HG03039 (cell line): Measurements from ENCODE around the gene SCN4A.
"Not testable (repeated sequence)": the region's sequence is repeated elsewhere in the genome, so short reads cannot be mapped to it uniquely, and the experiment has no call there.

ENCODE experiments used
- ATAC-seq: cut with Tn5 transposase; IDR thresholded peaks from one replicate; pipeline ENCODE4 v1.9.1; 2021; ENCODE audit warnings: mild to moderate bottlenecking, moderate library complexity; ENCODE audit not compliant: unreplicated experiment

SCN4A gene

DNA sequence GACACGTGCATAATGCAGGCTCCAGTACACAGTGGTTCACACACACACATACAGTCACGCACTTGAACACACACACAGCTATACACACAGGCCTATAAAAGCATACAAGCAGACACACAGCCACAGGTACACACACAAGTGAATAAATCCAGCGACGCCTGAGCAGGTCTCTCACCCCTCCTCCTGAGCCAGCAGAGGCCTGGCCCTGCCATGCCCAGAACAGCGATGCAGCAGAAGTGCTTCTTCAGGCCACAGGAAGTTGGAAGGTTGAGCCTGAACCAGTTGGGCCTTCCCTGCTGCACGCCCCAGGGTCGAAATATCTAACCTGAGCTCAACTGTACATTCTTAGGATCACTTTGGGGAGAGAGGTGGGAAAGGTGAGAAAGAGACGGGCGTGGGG lies 33.3 kb downstream of the SCN4A start:
- ATAC-seq = no peak

DNA sequence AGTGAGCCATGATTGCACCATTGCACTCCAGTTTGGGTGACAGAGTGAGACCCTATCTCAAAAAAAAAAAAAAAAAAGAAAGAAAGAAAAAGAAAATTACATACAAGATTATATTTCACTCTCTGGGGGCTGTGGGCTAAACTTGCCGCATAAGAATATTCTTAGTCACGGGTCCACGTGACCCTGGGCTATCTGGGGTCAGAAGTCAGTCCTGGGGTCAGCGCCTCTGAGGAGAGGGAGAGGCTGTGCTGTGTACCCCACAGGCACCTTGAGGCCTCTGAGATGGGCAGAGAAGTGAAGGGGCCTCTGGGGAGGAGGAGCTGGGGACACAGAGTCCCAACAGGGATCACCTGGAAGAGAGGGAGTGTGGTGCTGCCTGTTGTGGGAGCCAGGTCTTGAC lies 34.8 kb downstream of the SCN4A start:
- no peak for ATAC-seq

DNA sequence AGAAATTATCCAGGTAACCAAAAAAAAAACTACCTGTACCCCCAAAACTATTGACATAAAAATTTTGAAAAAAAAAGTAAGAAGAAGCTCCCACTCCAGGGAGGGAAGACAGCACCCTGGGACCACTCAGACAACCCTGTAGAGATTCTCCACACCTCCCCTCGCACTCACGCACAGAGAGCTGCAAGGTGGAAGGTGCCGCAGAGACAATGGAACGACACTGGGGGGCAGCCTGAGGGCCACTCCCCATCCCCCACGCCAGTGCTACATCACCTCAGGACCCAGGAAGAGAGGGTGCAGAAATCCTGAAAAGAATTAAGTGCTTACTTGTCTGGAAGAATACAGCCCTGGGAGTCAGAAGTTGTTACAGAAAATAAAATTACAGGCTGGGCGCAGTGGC lies 35.4 kb downstream of the SCN4A start:
- no peak for ATAC-seq

DNA sequence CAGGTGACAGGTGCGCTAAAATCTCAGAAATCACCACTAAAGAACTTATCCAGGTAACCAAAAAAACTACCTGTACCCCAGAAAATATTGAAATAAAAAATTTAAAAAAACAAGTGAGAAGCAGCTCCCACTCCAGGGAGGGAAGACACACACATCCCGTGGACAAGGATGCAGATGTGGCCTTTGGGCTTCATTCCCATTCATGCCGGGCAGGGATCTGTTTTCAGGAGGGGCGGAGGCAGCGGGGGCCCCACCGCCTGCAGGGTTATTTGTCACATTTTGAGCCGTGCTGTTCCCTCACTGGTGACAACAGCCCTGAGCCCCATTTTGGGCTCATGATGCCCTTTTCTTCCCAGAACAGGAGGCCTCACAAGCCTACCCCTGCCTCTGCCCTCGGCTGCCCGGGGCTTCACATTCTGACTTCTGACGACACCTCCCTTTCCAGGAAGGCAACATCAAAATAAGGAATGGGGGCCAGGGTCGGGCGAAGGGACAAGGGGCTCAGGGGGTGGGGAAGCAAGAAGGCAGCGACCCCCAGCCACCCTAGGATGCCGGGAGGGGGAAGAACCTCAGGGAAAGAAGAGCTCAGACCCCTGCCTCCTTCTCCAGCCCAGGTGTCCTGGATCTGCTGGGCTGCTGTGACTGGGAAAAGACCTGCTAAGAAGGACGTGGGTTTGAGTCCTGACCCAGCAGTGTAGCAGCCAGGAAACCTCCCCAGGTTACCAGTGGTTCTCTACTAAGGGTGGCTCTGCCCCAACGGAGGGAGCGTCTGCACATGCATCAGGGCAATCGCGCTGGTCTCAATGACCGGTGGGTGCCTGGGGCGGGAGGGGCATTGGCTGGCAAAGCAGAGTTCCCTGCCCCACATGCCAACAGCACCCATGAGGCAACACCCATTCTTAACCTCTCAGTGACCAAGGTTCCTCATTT lies 38.3 kb downstream of the SCN4A start:
- no peak for ATAC-seq

DNA sequence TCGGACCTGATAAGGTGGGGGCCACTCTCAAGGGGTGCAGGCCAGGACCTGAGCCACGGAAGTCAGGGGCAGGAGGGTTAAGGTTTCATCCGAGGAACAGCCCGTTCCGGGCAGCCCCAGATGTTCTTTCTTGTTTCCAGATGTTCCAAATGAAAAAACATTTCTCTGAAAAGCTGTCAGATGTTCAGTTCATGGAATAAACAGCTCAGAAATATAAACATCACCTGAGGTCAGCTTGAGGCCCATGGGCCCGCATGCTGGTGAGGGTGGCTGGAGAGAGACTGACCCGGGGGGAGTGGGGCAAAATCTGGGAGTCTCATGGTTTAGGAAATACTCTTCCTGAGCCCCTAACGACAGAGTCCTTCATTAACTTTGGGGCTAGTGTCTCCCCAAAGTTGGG lies 39.1 kb downstream of the SCN4A start:
- no peak for ATAC-seq

DNA sequence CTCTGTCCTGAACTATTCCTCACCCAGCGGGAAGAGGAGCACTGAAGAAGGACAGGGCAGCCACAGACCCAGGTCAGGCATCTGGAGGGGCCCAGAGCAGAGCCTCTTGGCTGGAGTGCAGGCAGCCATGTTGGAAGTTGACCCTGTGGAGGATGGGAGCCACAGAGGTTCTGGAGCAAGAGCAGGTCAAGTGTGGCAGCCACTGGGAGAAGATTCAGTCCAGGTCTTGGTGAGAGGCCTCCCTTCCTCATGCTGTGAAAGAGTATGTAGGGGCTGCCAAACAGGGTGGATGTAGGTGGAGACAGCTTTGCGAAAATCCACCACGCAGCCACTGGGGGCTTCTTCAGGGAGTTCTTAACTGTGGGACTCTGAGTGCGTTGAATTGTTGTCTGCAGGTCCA lies 40.0 kb downstream of the SCN4A start:
- peak; percentile 11 for ATAC-seq

DNA sequence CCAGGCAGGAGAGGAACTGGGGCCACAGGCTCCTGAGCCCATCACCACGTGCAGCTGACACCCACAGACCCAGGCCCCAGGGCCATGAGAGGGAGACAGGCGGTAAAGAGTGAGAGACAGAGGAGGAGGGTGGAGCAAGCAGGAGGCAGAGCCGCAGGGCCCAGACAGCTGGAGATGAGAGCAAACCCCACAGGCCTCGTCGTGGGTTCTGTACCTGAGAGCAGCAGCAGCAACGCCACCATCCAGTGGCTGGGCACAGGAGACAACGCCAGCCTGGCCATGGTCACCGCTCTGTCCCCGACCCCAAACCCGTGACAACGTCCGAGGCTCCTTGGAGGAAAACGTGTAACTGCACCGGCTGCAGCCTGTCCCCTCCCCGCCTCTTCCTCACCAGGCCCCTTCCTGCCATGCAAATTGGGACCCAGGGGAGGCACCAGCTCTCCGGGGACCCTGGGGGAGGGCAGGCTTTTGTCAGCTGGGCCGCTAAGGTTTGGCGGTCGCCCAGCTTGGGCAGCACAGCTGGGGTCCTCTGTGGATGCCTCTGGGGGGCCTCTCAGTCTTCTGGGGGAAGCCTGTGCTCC lies 40.6 kb downstream of the SCN4A start, which contains the start of gene CD79B:
CD79B (minus strand) TSS at position 351 of the 581 bp plus-strand sequence; CDS start at position 281, 70 bp downstream.
- ATAC-seq = peak; percentile 70

DNA sequence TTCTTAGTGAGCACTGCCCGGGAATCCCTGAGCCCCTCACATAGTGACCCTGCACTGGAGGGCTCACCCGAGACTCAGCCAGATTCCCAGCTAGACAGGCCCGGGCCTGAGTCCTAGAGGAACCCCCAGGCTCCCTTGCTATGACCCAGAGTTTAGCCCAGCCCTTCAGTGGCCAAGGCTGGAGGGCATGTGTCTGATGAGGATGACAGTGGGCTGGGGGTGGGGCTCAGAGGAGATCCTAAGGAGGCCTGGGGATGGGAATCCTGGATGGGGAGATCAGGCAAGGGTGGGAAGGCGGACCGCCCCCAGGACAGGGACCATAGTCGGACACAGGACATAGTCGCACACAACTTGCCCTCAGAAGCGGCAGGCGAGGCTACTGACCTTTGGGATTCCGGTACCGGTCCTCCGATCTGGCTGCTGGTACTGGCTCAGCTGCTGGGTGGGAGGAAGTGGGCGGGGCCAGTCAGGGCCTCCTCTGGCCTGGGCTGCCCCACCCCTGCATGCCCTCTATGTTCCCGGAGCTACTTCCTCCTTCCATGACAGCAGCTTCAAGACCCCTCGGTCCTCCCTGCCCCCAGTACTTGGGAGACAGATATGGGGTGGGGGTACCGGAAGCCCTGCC lies 41.7 kb downstream of the SCN4A start:
- ATAC-seq = no peak

DNA sequence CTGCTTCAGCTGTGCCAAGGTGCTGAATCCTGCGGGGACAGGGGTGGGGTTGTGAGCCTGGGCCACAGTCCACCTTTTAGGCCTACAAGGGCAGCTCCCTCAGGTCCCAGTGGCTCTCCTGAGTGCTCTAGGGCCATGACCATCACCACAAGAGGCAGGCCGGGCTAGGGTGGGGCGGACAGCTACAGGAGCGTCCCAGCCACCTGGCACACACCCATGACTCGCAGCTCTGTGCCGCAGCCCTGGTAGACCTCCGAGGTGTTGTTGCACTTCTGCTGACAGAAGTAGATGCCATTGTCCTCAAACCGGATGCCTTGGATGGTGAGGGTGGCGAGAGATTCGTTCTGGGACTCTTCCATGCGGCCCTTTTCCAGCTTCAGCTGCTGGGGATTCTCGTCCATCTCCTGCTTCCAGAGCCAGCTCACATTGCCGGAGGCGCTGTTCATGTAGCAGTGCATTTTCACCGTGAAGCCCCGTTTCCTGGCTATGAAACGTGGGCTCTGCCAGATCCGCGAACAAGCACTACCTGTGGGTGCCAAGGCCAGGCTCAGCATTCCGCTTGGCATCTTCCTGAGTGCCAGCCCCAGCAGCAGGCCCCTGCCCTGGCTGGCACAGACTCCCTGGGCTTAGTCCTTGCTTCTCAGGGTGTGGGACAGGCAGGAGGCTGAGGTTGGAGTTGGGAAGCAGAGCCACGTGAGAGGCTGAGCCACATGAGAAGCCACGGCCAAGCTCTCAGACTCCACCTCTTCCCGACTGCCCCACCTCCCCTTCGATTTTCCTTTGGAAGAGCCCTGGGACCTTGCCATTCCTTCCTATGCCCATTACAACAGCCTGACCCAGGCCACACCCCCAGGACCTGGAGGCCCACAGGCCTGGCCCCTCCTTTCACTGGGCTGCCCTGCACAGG lies 42.6 kb downstream of the SCN4A start:
- no peak for ATAC-seq

DNA sequence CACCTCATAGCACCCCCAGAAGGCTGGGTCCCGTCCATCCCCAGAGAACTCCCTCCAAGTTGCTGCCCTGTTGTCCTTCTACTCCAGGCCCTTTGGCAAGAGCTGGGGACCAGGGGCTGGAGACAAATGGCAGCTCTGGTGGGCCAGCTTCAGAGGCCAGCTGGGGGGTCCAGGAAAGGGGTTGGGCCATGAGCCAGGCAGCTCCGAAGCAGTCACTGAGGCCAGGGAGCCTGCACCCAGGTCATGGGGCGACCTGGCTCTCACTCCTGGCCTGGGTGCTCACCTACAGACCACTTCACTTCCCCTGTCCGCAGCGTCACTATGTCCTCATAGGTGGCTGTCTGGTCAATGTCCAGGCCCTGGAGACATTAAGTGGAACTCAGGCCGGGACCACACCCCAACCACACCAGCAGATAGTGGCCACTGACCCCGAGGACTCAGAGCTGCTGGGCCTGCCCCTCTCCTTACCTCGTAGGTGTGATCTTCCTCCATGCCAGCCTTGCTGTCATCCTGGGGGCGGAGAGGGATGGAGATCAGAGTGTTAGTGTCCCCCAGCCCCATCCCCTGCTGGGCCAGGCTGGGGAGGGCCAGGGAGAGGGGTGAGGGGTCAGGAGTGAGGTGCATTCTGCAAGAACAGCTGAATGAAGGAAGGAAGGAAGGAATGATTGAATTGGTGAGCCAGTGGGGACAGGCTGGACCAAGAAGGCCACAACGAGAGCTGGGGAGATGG lies 43.6 kb downstream of the SCN4A start:
- ATAC-seq = no peak

DNA sequence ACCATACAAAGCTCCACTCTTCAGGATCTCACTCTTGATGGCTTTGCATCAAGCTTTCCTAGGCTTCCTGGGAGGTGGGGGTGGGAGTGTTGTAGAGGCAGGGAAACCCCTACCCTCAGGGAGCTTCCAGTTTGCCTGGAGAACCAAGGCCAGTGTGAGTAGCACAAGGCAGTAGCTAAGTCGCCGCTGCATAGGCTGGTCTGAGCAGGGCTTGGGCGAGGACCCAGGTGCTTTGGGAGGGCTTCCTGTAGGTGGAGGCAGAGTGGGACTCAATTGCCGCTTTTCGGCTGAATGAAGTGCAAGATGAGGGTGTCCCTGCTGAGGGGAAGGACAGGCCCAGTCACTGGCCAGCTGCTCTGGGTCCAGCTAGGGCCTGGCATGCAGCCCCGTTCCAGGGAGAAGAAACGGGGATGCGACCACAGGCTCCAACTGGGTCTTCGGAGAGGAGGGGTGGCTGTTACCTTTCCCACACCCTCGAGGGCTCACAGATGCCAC lies 44.5 kb downstream of the SCN4A start:
- no peak for ATAC-seq

DNA sequence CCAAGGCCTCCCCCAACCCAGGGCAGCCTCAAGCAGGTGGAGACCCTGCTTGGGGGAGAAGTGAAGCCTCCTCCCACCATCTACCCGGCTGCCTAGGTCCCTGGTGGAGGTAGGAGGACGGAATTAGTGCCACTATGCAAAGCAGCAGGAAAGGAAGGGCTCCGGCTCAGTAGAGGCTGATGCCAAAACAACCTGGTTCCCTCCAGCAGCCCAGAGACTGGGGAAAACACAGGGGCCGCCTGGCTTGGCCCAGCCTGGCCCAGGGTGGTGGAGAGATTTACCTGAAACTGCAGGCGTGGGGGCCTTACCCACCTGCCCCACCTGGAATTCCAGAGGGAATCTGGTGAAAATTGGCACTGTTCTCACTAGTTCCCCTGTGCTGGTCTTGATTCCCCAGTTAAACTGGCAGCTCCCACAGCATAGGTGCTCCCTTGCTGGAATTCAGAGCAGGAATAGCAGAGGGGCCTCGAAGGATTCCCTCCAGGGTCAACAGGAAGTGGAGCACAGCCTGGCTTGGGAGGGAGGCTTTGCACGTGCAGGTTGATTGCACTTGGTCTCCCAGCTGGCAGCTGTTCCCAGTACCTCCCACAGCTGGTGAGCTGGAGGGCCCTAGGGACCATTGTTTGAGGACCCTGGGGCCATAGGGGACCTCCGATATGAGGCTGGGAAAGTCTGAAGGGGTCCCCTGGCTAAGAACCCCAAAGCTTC lies 45.1 kb downstream of the SCN4A start:
- no peak for ATAC-seq

DNA sequence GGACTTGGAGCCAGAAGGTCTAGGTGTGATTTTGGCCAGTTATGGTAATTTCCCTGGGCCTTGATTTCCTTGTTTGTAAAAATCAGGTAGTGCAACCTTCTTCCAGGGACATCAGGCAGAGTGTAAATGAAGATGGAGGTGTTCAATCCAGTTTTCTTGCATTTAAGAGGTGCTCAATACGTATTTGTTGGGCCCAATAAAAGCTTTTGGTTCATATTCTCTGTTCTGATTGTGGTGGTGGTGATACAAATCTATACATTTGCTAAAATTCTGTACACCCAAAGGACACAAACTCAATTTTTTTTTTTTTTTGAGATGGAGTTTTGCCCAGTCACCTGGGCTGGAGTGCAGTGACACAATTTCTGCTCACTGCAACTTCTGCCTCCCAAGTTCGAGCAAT lies 46.6 kb downstream of the SCN4A start:
- ATAC-seq = no peak

DNA sequence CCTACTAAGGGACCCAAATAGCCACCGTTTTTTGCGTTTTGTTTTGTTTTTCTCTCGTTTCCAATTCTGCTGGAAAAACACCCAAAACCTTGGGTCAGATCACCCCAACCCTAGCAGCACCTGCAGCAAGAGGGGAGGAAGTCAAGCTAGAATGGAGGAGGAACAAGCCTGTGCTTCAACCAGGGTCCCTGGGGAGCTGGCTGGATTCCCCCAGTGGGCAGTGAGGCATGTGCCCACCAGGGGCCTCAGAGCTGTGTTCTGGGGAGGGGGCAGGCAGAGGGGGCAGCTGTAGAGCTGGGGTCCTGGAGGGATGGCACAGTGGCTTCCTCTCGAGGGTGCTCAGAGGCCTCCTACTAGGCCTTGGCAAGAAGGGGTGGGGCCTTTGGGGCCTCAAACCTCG lies 47.1 kb downstream of the SCN4A start:
- ATAC-seq = no peak

DNA sequence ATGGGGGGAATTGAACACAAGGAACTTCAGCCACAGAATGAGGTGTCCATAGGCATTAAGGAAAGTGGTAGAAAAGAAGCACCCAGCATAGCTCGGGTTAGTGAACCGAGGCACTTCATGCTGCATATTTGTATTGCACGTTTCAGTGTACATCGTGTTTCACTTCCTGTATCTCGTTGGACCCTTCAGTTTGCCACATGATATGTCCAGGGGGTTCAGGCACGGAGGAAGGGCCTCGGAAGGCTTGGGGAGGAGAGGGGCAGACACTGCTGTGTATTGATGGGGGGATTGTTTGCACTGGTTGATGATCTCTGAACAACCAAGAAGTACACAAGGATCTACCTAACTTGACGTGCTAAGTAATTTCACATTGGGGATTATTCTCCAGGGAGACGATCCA lies 50.3 kb downstream of the SCN4A start:
- not testable (repeated sequence) for ATAC-seq

DNA sequence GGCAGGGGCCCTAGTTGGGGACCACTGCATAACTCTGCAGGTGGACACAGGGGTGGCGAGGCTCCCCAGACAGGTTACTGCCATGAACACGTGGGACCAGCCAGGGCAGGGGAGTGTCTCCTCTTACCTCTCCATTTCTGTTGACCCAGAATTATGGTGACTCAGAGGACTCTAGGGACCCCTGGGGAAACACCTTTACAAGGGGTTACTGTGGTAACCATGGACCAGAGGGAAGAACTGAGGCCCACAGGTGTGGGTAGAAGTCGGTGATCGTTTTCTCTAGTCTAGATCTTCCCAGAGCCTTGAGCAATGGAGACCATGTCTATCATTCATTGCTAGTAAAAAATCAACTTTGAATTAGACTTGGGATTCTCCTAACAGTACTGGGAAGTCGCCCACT lies 51.9 kb downstream of the SCN4A start:
- ATAC-seq = not testable (repeated sequence)

DNA sequence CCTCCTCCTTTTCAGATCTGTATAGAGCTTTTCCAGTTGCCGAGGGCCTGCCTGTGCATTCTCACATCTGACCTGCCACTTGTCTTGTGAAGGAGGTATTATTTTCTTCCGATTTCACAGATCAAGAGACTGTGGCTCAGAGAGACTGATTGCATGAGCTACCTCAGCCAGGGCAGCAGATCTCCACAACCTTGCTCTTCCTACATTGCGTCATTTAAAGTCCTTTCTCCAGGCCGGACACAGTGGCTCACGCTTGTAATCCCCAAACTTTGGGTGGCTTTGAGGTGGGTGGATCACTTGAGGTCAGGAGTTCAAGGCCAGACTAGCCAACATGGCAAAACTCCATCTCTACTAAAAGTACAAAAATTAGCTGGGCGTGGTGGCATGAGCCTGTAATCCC lies 52.7 kb downstream of the SCN4A start:
- ATAC-seq = not testable (repeated sequence)

DNA sequence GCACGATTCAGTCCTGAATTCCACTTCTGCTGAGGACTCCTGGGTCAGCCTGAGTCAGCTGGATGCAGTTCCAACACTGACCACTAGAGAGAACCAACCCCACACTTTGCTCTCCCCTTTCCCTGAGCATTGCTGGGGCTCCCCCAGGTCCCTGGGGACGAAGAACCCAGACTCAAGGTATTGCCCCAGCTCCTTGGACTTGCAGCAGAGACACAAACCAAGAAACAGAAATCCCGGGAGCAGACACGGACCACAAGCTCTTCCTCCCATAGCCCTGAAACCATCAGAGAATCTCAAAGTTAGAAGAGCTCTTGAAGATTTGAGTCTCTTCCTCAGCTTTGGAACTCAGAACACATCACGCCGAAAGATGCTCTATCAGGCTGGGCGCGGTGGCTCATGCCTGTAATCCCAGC lies 53.4 kb downstream of the SCN4A start:
- ATAC-seq = peak; percentile 66

DNA sequence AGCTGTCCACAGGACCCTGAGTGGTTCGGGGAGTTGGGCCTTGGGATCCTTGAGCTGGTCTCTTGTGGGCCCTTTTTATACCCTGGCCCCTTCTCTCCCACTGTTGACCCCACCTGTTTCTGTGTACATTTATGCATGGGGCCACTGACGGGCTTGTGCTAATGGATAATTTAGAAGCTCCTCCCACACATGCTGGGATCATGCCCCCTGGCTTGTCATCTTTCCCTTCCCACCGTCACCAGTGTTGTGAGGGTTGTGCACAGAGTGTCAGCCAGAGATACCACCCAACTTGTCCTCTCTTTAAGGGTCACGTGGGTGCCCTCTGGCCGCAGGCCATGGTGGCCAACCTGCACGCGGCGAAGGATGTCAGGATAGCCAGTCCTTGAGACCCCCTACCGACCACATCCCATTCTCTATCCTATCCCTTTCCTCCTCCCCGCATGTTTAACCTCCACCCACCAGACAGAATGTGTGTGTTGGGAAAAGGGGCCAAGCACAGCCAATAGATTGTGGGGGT lies 53.9 kb downstream of the SCN4A start, which contains the start of gene GH1:
GH1 (minus strand) TSS at position 51 of the 517 bp plus-strand sequence. CDS start 63 bp downstream, outside the sequence.
- ATAC-seq = not testable (repeated sequence)
